Sigmoid colon (tissue), 4 donors: ENCODE results near the gene KRTAP4-12.

Experiments used
- CTCF ChIP-seq, 4 experiments: fragments of 450-650 bp in 3 of 4; fragments of 200-600 bp in 1 of 4; IDR thresholded peaks; one replicate each; pipeline ENCODE4 v1.5.1; 2016 to 2019; ENCODE audit warnings: antibody characterized with exemption in 4 of 4, mild to moderate bottlenecking in 3 of 4, moderate library complexity in 2 of 4
- EP300 ChIP-seq, 4 donors: sonication (generic); formaldehyde crosslinking; IDR thresholded peaks; one replicate each; pipeline ENCODE4 v1.6.1; 2017; ENCODE audit warnings: antibody characterized with exemption in 4 of 4
- POLR2A ChIP-seq, 2 donors: fragments of 450-650 bp; IDR thresholded peaks; one replicate each; pipeline ENCODE4 v1.6.1; 2016; ENCODE audit warnings: antibody characterized with exemption in 2 of 2, mild to moderate bottlenecking in 2 of 2, moderate library complexity in 2 of 2
- POLR2AphosphoS5 ChIP-seq, 4 donors: sonication (generic); formaldehyde crosslinking; IDR thresholded peaks; one replicate each; pipeline ENCODE4 v1.6.1; 2017; ENCODE audit warnings: antibody characterized with exemption in 4 of 4

GRCh38 chr17:41131979-41132378 lies 8.0 kb upstream of the KRTAP4-12 start:
- TF ChIP-seq CTCF (IDR thresholded peaks at IDR 0.05) (no peak), POLR2A (IDR thresholded peaks at IDR 0.05) (no peak), POLR2AphosphoS5 (IDR thresholded peaks at IDR 0.05) (no peak), EP300 (IDR thresholded peaks at IDR 0.05) (no peak)
